MG63 (cell line): ENCODE data around the gene PLEKHA1. TPM values are rescaled to one million over a fixed set of nuclear protein-coding genes. Genes with fewer than 3 reads are reported as not detected.

Experiments
- DNase-seq: peaks from one replicate; pipeline ENCODE4 v3.0.0-alpha.2; 2020
- H3K27me3 ChIP-seq: fragments of 250-450 bp; sonication (Bioruptor Pico); 2 replicates; pipeline ENCODE4 v1.5.1; 2020; ENCODE audit warnings: mild to moderate bottlenecking, moderate library complexity
- H3K36me3 ChIP-seq: fragments of 250-450 bp; sonication (Bioruptor Pico); 2 replicates; pipeline ENCODE4 v1.5.1; 2020; ENCODE audit warnings: mild to moderate bottlenecking, moderate library complexity
- H3K4me3 ChIP-seq: fragments of 250-450 bp; sonication (Bioruptor Pico); 2 replicates; pipeline ENCODE4 v1.5.1; 2020; ENCODE audit warnings: mild to moderate bottlenecking, moderate library complexity
- H3K9me3 ChIP-seq: fragments of 250-450 bp; sonication (Bioruptor Pico); 2 replicates; pipeline ENCODE4 v1.5.1; 2020; ENCODE audit warnings: mild to moderate bottlenecking, moderate library complexity
- total RNA-seq: library from RNA; depleted of rRNA; stranded (reverse); fragments of >200 nt; shearing (Covaris generic); gene quantifications from 2 replicates; pipeline ENCODE4 v1.2.3, GENCODE V29; 2014; ENCODE audit warnings: low replicate concordance

PLEKHA1 gene
- total RNA-seq, 1 experiment from 2014 or later: 13.2 TPM

GRCh38 chr10:122343135-122343800, 31.2 kb upstream of the PLEKHA1 start:
- no peaks in the 10 kb centered on the region for H3K36me3 ChIP-seq
- DNase-seq: no peak
- H3K9me3 ChIP-seq: no peaks in the 10 kb centered on the region
- no peaks in the 10 kb centered on the region for H3K27me3 ChIP-seq
- no peak overlapping the region for H3K4me3 ChIP-seq

GRCh38 chr10:122343936-122344335, 30.6 kb upstream of the PLEKHA1 start:
- Histone ChIP-seq H3K36me3 (no peaks in the 10 kb centered on the region), H3K4me3 (no peak overlapping the region), H3K27me3 (no peaks in the 10 kb centered on the region), H3K9me3 (no peaks in the 10 kb centered on the region)
- no peak for DNase-seq

- no peak for DNase-seq
- no peaks in the 10 kb centered on the region for H3K9me3 ChIP-seq
- H3K4me3 ChIP-seq: no peak overlapping the region
- no peaks in the 10 kb centered on the region for H3K27me3 ChIP-seq
- no peaks in the 10 kb centered on the region for H3K36me3 ChIP-seq
Measured at GRCh38 chr10:122344741-122345258, 29.7 kb upstream of the PLEKHA1 start.

DNA sequence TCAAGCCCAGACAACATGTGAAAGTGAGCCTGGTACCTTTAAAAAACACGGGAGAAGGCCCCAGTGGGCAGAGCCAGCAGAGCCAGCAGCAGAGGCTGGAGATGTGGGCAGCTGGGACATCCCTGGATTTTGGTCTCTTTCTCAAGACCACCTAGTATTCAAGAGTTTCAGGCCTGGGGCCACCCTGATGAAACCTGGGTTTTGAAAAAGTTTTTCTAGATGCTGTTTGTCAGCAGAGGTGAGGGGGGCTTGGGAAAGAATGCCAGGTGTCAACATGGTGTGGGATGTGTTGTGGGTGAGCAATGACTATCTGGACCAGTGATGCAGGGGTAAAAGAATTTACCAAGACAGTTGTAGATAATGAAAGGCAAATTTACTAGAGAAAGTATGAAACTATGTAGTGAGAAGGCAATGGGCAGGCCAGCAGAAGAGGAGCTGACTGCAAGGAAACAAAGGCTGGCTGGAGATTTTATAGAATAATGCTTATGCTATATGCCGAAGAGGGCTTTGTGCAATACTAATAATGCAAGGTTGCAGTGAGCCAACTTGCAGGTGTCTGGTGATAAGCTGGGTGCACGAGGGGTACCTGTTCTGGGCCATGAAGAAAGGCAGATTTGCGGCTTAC, 28.1 kb upstream of the PLEKHA1 start:
- H3K4me3 ChIP-seq: no peak overlapping the region
- H3K36me3 ChIP-seq: no peaks in the 10 kb centered on the region
- H3K27me3 ChIP-seq: no peaks in the 10 kb centered on the region
- no peak for DNase-seq
- no peaks in the 10 kb centered on the region for H3K9me3 ChIP-seq

DNA sequence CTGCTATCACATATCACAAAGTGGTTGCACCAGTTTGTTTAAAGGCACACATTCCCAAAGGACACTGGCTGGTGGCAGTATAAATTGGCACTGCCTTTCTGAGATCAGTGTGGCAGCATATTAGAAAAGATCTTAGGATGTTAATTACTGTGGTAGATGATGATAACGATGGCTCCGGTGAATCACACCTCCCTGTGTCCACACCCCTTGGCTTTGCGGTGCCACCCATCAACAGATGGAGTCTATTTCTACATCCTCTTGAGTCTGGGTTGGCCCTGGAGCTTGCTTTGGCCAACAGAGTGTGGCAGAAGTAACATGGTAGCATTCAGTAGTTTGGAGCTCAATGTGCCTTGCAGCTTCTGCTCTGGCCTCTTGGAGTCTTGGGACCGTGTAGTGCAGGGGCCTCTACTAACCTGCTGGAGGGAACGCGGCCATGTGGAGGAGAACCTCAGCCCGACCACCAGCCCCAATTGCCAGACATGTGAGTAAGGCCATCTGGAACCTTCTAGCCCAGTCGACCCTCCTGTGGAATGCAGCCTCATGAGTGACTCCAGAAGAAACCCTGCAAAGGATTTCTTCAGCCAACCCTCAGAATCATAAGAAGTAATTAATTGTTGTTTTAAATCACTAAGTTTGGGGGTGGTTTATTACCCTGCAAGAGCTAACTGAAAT, 27.2 kb upstream of the PLEKHA1 start:
- no peaks in the 10 kb centered on the region for H3K9me3 ChIP-seq
- H3K4me3 ChIP-seq: no peak overlapping the region
- no peaks in the 10 kb centered on the region for H3K36me3 ChIP-seq
- H3K27me3 ChIP-seq: no peaks in the 10 kb centered on the region
- DNase-seq: no peak

GRCh38 chr10:122348512-122348911, 26.0 kb upstream of the PLEKHA1 start:
- H3K27me3 ChIP-seq: 0 out of 2 replicates have a peak, but pooled peaks cover 2% of the 10 kb centered on the region
- H3K4me3 ChIP-seq: no peak overlapping the region
- no peak for DNase-seq
- H3K9me3 ChIP-seq: no peaks in the 10 kb centered on the region
- H3K36me3 ChIP-seq: no peaks in the 10 kb centered on the region

- H3K27me3 ChIP-seq: 0 out of 2 replicates have a peak, but pooled peaks cover 2% of the 10 kb centered on the region
- H3K4me3 ChIP-seq: no peak overlapping the region
- DNase-seq: no peak
- H3K36me3 ChIP-seq: no peaks in the 10 kb centered on the region
- H3K9me3 ChIP-seq: no peaks in the 10 kb centered on the region
Measured at GRCh38 chr10:122348935-122349361, 25.6 kb upstream of the PLEKHA1 start.

DNA sequence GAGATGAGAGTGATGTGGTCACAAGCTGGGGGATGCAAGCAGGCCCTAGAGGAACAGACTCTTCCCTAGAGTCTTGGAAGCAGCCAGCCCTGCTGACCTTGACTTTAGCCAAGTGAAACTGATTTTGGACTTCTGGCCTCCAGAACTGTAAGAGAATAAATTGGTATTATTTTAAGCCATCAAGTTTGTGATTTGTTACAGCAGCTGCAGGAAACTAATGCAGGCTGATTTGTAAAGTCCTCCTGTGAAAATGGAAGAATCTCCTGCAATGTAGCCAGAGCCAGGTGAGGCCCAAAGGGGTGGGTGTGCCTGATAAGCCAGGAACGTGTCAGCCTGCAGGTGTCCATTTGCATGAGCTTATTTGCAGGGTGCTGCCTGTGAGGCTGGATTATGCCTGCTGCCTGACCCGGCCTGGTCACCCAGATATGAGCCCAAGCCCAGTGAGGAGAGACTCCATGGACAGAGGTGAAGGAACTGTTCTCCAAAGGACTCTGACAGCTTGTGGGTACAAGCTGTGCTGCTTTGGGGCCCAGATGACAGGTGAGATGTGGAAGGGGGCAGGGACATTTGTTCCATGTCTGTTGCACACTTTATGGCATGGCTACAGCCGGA, 24.6 kb upstream of the PLEKHA1 start:
- H3K27me3 ChIP-seq: 0 out of 2 replicates have a peak, but pooled peaks cover 2% of the 10 kb centered on the region

GRCh38 chr10:122350893-122351292, 23.6 kb upstream of the PLEKHA1 start:
- Histone ChIP-seq H3K9me3 (no peaks in the 10 kb centered on the region), H3K36me3 (no peaks in the 10 kb centered on the region), H3K4me3 (no peak overlapping the region), H3K27me3 (0 out of 2 replicates have a peak, but pooled peaks cover 2% of the 10 kb centered on the region)
- no peak for DNase-seq

More for the DNA sequence above, 24.6 kb upstream of the PLEKHA1 start:
- no peak overlapping the region for H3K4me3 ChIP-seq
- no peaks in the 10 kb centered on the region for H3K9me3 ChIP-seq
- no peak for DNase-seq
- H3K36me3 ChIP-seq: no peaks in the 10 kb centered on the region

GRCh38 chr10:122352817-122353525, 21.5 kb upstream of the PLEKHA1 start:
- H3K36me3 ChIP-seq: no peaks in the 10 kb centered on the region
- H3K27me3 ChIP-seq: 0 out of 2 replicates have a peak, but pooled peaks cover 2% of the 10 kb centered on the region
- no peaks in the 10 kb centered on the region for H3K9me3 ChIP-seq
- no peak overlapping the region for H3K4me3 ChIP-seq
- DNase-seq: no peak

DNA sequence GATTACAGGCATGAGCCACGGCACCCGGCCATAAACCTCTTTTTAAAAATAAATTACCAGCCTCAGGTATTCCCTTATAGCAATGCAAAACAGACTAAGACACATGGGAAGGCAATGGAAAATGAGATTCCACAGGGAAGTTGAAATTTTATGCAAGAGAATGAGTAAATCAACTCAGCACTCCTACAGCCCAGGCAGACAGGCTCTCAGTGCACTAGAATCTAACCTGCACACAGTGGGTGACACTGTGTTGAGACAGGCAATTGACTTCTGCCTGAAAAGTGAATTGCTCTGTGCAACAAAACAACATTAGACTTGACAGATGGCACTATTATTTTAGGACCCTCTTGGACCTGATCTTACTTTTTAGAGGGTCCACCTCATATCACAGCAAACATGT, 20.1 kb upstream of the PLEKHA1 start:
- no peak for DNase-seq
- Histone ChIP-seq H3K4me3 (no peak overlapping the region), H3K36me3 (no peaks in the 10 kb centered on the region), H3K9me3 (no peaks in the 10 kb centered on the region), H3K27me3 (0 out of 2 replicates have a peak, but pooled peaks cover 2% of the 10 kb centered on the region)

GRCh38 chr10:122357685-122358084, 16.8 kb upstream of the PLEKHA1 start:
- Histone ChIP-seq H3K9me3 (no peaks in the 10 kb centered on the region), H3K36me3 (no peaks in the 10 kb centered on the region), H3K27me3 (0 out of 2 replicates have a peak, but pooled peaks cover 2% of the 10 kb centered on the region), H3K4me3 (no peak overlapping the region)
- DNase-seq: no peak

- Histone ChIP-seq H3K4me3 (no peak overlapping the region), H3K27me3 (no peaks in the 10 kb centered on the region), H3K9me3 (no peaks in the 10 kb centered on the region), H3K36me3 (no peaks in the 10 kb centered on the region)
- DNase-seq: no peak
Measured at GRCh38 chr10:122359621-122360020, 14.9 kb upstream of the PLEKHA1 start.

DNA sequence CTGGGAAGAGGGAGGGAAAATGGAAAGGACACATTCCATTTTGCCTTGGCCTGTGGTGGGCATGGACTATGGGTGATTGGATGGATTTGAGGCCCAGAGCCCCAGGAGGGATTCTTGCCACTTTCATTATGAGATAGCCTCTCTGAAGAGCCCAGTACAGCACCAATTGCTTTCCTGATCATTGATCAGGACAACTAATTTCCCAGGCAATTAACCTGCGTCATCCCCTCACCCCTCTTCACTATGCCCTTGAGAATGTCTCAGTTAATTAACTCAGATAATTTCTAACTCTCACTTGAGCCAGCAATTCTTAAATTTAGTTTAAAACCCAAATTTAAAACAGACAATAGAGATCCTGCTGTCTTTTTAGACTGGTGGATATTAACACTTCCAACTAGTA, 13.5 kb upstream of the PLEKHA1 start:
- no peaks in the 10 kb centered on the region for H3K27me3 ChIP-seq
- H3K4me3 ChIP-seq: no peak overlapping the region
- H3K36me3 ChIP-seq: no peaks in the 10 kb centered on the region
- no peaks in the 10 kb centered on the region for H3K9me3 ChIP-seq
- no peak for DNase-seq

DNA sequence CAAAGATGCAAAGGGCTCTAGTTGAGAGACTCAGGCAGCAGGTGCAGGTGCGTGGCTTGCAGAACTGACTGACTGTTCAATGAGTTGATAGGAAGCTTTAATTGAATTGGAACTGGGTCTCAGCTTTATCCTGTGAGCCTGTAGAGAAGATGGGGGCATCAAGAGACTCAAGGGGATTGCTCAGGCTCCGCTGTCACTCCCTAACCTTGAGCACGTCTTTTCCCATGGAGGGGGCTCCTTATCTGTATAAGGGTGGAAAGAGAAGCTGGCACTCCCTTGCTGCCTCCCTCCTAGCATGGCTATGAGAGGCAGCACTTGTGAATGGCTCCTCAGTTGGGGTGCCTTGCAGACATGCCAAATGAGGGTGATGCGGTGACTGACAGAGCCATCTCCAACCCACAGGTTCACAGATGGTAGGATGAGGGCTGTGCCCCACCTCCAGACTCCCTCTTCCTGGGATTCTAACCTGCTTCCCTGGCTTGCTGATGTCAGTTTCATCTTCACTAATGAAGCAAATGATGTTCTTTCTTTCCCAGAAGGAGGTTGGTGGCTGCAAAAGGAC, 12.4 kb upstream of the PLEKHA1 start:
- H3K4me3 ChIP-seq: no peak overlapping the region
- H3K9me3 ChIP-seq: no peaks in the 10 kb centered on the region
- DNase-seq: no peak
- H3K27me3 ChIP-seq: no peaks in the 10 kb centered on the region
- H3K36me3 ChIP-seq: no peaks in the 10 kb centered on the region

DNA sequence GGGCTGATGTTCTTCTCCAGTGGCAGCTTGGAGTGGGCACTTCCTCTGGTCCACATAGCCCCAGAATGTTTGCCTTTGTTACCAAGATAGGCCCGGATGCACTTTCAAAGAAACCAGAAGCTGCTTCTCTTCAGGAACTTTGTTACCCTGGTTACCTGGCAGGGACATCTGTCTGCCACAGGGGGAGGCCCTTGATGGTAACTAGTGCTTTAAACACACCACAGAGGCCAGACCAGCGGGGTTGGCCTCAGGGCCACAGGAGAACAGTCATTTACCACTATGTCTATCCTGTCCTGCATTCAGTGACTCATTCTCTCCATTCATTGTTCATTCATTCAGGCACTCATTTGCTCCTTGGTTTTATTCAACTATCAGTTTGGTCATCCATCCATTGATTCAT, 11.9 kb upstream of the PLEKHA1 start:
- Histone ChIP-seq H3K9me3 (0 out of 2 replicates have a peak, but pooled peaks cover 1% of the 10 kb centered on the region), H3K4me3 (no peak overlapping the region), H3K27me3 (no peaks in the 10 kb centered on the region; the same call in 1 of the 2 replicates), H3K36me3 (no peaks in the 10 kb centered on the region)
- no peak for DNase-seq
